Osteoblast (primary cell): ENCODE data around the gene UCN2. TPM values are rescaled to one million over a fixed set of nuclear protein-coding genes. Genes with fewer than 3 reads are reported as not detected.

Experiments used
- DNase-seq: peaks from one replicate; pipeline ENCODE4 v3.0.0; 2011; ENCODE audit warnings: low spot score, mixed read lengths; ENCODE audit not compliant: insufficient read length; ENCODE audit errors: missing footprints
- H2AFZ ChIP-seq: 2 replicates; pipeline ENCODE4 v1.6.0; 2011; ENCODE audit warnings: mild to moderate bottlenecking, low read length
- H3K27ac ChIP-seq: 2 replicates; pipeline ENCODE4 v1.5.1; 2011; ENCODE audit warnings: mild to moderate bottlenecking, low read depth, low read length, moderate library complexity
- H3K27me3 ChIP-seq: 2 replicates; pipeline ENCODE4 v1.6.0; 2012; ENCODE audit warnings: mild to moderate bottlenecking, control low read depth, inconsistent platforms, low read length, moderate library complexity; ENCODE audit not compliant: insufficient read depth
- H3K36me3 ChIP-seq: 2 replicates; pipeline ENCODE4 v1.5.1; 2011; ENCODE audit warnings: mild to moderate bottlenecking, low read length, control low read depth, moderate library complexity; ENCODE audit not compliant: insufficient read depth
- H3K4me1 ChIP-seq: 2 replicates; pipeline ENCODE4 v1.5.1; 2011; ENCODE audit warnings: mild to moderate bottlenecking, low read length, control low read depth, moderate library complexity; ENCODE audit not compliant: insufficient read depth
- H3K4me2 ChIP-seq: 2 replicates; pipeline ENCODE4 v1.6.0; 2011; ENCODE audit warnings: mild to moderate bottlenecking, low read length; ENCODE audit not compliant: insufficient read depth
- H3K4me3 ChIP-seq: fragments of 200-600 bp; sonication (generic); 3 replicates; pipeline ENCODE4 v1.5.1; 2012; ENCODE audit warnings: mild to moderate bottlenecking, low read length, inconsistent platforms; ENCODE audit not compliant: insufficient read depth
- H3K79me2 ChIP-seq: 2 replicates; pipeline ENCODE4 v1.6.0; 2012; ENCODE audit warnings: mild to moderate bottlenecking, low read length, control low read depth, inconsistent platforms; ENCODE audit not compliant: insufficient read depth
- H3K9me3 ChIP-seq: 2 replicates; pipeline ENCODE4 v1.5.1; 2011; ENCODE audit warnings: low read depth, low read length, control low read depth
- H4K20me1 ChIP-seq: 2 replicates; pipeline ENCODE4 v1.6.0; 2012; ENCODE audit warnings: mild to moderate bottlenecking, low read length, control low read depth; ENCODE audit not compliant: insufficient read depth
- total RNA-seq: library from RNA; depleted of rRNA; stranded (reverse); fragments of >200 nt; gene quantifications from 2 replicates; pipeline ENCODE4 v1.2.3, GENCODE V29; 2012
- TF ChIP-seq, protein P1 (sequence below): IDR thresholded peaks from 2 replicates; pipeline ENCODE4 v1.5.1; 2011; ENCODE audit warnings: mild to moderate bottlenecking, low read depth, low read length, moderate library complexity; ENCODE audit errors: extremely low read depth

UCN2 gene
- total RNA-seq, 1 donor, result 0.72 TPM

DNA sequence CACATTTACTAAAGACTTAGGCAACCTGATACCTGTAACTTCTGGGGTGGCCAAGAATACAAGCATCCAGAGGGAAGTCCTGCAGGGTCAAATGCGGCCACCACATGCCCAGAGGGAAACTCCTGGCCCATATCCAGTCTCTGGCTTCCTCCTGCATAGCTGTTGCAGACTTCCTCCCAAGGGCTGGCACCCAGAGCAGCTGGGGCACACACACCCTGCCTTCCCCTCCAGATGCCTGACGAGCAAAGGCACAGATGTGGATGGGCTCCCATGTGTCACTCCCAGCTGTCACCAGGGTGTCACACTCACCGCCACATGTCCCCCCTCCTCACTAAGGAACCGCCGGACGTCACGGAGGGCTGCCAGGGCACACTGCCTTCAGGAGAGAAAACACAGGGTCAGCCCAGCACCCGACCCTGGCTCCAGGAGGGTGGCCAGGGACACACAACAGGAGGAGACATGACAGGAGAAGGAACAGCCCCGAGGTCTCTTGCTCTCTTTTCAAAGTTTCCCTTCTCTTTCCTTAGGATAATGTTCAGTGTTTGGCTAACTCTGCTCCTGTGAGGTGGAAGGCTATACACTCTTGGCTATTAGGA, 20.2 kb downstream of the UCN2 start:
- DNase-seq, result no peak
- Histone ChIP-seq H3K9me3 (no peaks in the 10 kb centered on the region), H2AFZ (no peak overlapping the region), H3K27me3 (no peaks in the 10 kb centered on the region), H4K20me1 (no peaks in the 10 kb centered on the region), H3K36me3 (peaks cover 13% of the 10 kb centered on the region), H3K79me2 (no peaks in the 10 kb centered on the region), H3K4me1 (no peaks in the 10 kb centered on the region), H3K4me3 (no peak overlapping the region), H3K4me2 (no peak overlapping the region), H3K27ac (no peak overlapping the region)
- TF ChIP-seq, protein P1, sequence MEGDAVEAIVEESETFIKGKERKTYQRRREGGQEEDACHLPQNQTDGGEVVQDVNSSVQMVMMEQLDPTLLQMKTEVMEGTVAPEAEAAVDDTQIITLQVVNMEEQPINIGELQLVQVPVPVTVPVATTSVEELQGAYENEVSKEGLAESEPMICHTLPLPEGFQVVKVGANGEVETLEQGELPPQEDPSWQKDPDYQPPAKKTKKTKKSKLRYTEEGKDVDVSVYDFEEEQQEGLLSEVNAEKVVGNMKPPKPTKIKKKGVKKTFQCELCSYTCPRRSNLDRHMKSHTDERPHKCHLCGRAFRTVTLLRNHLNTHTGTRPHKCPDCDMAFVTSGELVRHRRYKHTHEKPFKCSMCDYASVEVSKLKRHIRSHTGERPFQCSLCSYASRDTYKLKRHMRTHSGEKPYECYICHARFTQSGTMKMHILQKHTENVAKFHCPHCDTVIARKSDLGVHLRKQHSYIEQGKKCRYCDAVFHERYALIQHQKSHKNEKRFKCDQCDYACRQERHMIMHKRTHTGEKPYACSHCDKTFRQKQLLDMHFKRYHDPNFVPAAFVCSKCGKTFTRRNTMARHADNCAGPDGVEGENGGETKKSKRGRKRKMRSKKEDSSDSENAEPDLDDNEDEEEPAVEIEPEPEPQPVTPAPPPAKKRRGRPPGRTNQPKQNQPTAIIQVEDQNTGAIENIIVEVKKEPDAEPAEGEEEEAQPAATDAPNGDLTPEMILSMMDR, result no peak

DNA sequence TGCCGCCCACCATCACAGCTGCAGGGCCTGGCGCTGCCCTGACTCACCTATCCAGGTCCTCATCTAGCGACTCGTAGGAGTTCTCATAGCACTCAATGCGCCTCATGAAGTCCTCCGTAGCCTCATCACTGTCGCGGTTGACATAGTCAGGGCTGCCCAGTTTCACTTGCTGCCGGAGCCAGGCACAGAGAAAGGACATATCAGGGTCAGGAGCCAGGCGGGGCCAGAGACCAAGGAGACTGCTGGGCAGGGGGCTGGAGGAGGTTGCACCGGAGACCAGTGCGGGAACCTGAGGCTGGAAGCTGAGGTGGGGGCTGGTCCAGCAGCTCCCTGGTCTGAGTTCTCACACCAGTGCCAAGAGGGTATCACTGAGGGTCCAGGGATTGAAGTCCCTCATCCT, 25.1 kb downstream of the UCN2 start:
- Histone ChIP-seq H3K27me3 (no peaks in the 10 kb centered on the region), H3K4me2 (no peak overlapping the region), H3K4me1 (no peaks in the 10 kb centered on the region), H3K27ac (no peak overlapping the region), H3K36me3 (peaks cover 21% of the 10 kb centered on the region), H3K4me3 (no peak overlapping the region), H3K9me3 (no peaks in the 10 kb centered on the region), H2AFZ (no peak overlapping the region), H4K20me1 (no peaks in the 10 kb centered on the region), H3K79me2 (no peaks in the 10 kb centered on the region)
- TF ChIP-seq, protein P1, result no peak
- peak; percentile 44 for DNase-seq

DNA sequence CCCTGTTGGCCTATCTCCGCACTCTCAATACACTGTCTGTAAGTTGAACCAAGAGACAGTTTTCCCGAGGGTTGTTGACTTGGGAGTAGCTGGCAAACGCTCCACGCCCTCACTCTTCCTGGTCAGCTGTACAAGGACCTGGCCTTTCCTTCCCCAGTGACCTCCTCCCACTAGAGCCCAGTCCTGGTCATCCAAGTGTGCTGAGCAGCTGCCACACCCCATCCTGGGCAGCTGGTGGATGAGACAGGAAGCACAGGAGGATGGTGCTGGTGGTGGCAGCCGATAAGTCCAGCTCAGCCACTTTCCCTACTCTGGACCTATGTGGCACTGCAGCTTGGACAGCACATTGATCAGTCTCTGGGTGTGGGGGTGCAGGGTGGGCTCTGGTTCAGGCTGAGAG, 26.8 kb downstream of the UCN2 start:
- TF ChIP-seq, protein P1, result no peak

DNA sequence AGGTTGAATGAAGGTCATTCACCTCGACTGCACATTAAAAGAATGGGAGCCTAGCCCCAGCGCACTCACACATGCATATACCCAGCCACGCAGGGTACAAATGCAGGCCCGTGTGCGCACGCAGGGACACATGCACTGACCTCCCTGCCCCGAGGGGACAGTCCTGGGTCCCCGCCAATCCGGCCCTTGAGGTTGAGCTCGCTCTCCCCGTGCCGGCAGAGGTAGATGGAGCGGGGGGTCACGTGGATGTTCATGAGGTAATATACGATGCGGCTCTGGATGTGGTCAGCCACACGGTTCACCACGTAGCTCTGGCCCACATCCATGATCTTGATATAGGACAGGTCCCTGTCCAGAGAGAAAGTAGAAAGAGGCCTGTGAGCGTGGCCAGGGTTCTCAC, 27.5 kb downstream of the UCN2 start:
- Histone ChIP-seq H4K20me1 (no peaks in the 10 kb centered on the region), H3K27me3 (no peaks in the 10 kb centered on the region), H3K9me3 (no peaks in the 10 kb centered on the region), H3K79me2 (no peaks in the 10 kb centered on the region), H3K4me1 (no peaks in the 10 kb centered on the region), H3K4me3 (no peak overlapping the region), H2AFZ (no peak overlapping the region), H3K36me3 (peaks cover 21% of the 10 kb centered on the region), H3K4me2 (no peak overlapping the region), H3K27ac (no peak overlapping the region)
- TF ChIP-seq, protein P1, result no peak
- DNase-seq, result no peak

More for the DNA sequence above, 26.8 kb downstream of the UCN2 start:
- no peak overlapping the region for H3K4me3 ChIP-seq
- no peaks in the 10 kb centered on the region for H3K27me3 ChIP-seq
- no peaks in the 10 kb centered on the region for H3K79me2 ChIP-seq
- H3K27ac ChIP-seq, result no peak overlapping the region
- H3K36me3 ChIP-seq, result peaks cover 21% of the 10 kb centered on the region
- H2AFZ ChIP-seq, result no peak overlapping the region
- H3K4me2 ChIP-seq, result no peak overlapping the region
- no peaks in the 10 kb centered on the region for H4K20me1 ChIP-seq
- H3K4me1 ChIP-seq, result no peaks in the 10 kb centered on the region
- H3K9me3 ChIP-seq, result no peaks in the 10 kb centered on the region
- DNase-seq, result no peak
